GM12878 (cell line): ENCODE measurements around the gene SCEL.

Source experiments
- EGR1 ChIP-seq, 2 experiments: IDR thresholded peaks; 1 replicate in 1 of 2; 2 replicates in 1 of 2; pipeline ENCODE4 v1.6.1; 2011 to 2012; ENCODE audit warnings: low read depth in 2 of 2, low read length in 2 of 2, borderline replicate concordance in 1 of 2, mild to moderate bottlenecking in 1 of 2, moderate library complexity in 1 of 2
- ETV6 ChIP-seq, 2 experiments: fragments of 450-650 bp in 1 of 2; IDR thresholded peaks in 1 of 2; conservative IDR thresholded peaks in 1 of 2; 2 replicates each; pipeline ENCODE4 v1.6.1; 2014; ENCODE audit warnings: antibody characterized with exemption in 1 of 2, borderline replicate concordance in 1 of 2, low read depth in 1 of 2, mild to moderate bottlenecking in 1 of 2, moderate library complexity in 1 of 2
- MTA3 ChIP-seq: IDR thresholded peaks from 2 replicates; pipeline ENCODE4 v1.6.1; 2012; ENCODE audit warnings: low read length, inconsistent platforms, borderline replicate concordance
- POLR2A ChIP-seq: IDR thresholded peaks from 2 replicates; pipeline ENCODE4 v1.6.1; 2011; ENCODE audit warnings: low read depth, mild to moderate bottlenecking, low read length
- SIN3A ChIP-seq: IDR thresholded peaks from 2 replicates; pipeline ENCODE4 v1.6.1; 2012; ENCODE audit warnings: low read depth, low read length, improper control_type of control experiment
- ZNF24 ChIP-seq: fragments of 450-650 bp; IDR thresholded peaks from 2 replicates; pipeline ENCODE4 v1.6.1; 2017; ENCODE audit warnings: antibody characterized with exemption, mild to moderate bottlenecking
- TF ChIP-seq, protein P1 (sequence below): fragments of 450-650 bp; IDR thresholded peaks from 2 replicates; pipeline ENCODE4 v1.6.1; 2017; ENCODE audit warnings: mild to moderate bottlenecking
- TF ChIP-seq, protein P2 (sequence below), 3 experiments: IDR thresholded peaks in 2 of 3; conservative IDR thresholded peaks in 1 of 3; 2 replicates each; pipeline ENCODE4 v1.5.1; 2011; ENCODE audit warnings: low read depth in 3 of 3, low read length in 3 of 3, mild to moderate bottlenecking in 3 of 3, control low read depth in 2 of 3, moderate library complexity in 2 of 3, inconsistent platforms in 1 of 3, mixed read lengths in 1 of 3; ENCODE audit not compliant: control insufficient read depth in 2 of 3, insufficient read depth in 1 of 3; ENCODE audit errors: extremely low read depth in 1 of 3
- TF ChIP-seq, protein P3 (sequence below): IDR thresholded peaks from 2 replicates; pipeline ENCODE4 v1.6.1; 2012; ENCODE audit warnings: mild to moderate bottlenecking, low read depth, low read length
- TF ChIP-seq, protein P4 (sequence below): IDR thresholded peaks from 2 replicates; pipeline ENCODE4 v1.6.1; 2011; ENCODE audit warnings: low read depth, low read length, improper control_type of control experiment, borderline replicate concordance
- TF ChIP-seq, protein P5 (sequence below): IDR thresholded peaks from 2 replicates; pipeline ENCODE4 v1.6.1; 2011; ENCODE audit warnings: low read depth, mild to moderate bottlenecking, low read length, moderate library complexity, borderline replicate concordance; ENCODE audit errors: extremely low read depth

DNA sequence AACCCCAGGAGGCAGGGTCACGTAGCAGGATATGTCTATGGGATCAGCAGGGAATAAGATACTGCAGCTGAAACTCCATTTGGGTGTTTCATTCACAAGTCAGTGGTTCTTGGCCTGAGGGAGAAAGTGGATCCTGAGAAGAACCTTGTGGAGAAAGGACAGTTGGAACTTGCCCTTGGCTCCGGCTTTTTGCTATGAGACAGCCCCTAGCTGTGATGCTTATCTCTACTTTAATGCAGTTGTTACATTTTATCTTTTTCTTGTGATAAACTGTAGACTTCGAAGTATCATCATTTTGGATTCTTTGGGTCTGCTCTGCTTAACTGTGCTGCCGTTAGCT lies 6.0 kb upstream of the SCEL start:
- no peak for TF ChIP-seq ETV6 (conservative IDR thresholded peaks at IDR 0.05 in 1 of 2, IDR thresholded peaks at IDR 0.05 in 1 of 2; ENCODE audit: borderline replicate concordance in 1 of 2, low read depth in 1 of 2)
- no peak for TF ChIP-seq EGR1 (IDR thresholded peaks at IDR 0.05; ENCODE audit: borderline replicate concordance in 1 of 2, low read depth in 2 of 2, low read length in 2 of 2)
- TF ChIP-seq, protein P1, sequence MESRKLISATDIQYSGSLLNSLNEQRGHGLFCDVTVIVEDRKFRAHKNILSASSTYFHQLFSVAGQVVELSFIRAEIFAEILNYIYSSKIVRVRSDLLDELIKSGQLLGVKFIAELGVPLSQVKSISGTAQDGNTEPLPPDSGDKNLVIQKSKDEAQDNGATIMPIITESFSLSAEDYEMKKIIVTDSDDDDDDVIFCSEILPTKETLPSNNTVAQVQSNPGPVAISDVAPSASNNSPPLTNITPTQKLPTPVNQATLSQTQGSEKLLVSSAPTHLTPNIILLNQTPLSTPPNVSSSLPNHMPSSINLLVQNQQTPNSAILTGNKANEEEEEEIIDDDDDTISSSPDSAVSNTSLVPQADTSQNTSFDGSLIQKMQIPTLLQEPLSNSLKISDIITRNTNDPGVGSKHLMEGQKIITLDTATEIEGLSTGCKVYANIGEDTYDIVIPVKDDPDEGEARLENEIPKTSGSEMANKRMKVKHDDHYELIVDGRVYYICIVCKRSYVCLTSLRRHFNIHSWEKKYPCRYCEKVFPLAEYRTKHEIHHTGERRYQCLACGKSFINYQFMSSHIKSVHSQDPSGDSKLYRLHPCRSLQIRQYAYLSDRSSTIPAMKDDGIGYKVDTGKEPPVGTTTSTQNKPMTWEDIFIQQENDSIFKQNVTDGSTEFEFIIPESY = no peak
- no peak for TF ChIP-seq MTA3
- TF ChIP-seq, protein P2, sequence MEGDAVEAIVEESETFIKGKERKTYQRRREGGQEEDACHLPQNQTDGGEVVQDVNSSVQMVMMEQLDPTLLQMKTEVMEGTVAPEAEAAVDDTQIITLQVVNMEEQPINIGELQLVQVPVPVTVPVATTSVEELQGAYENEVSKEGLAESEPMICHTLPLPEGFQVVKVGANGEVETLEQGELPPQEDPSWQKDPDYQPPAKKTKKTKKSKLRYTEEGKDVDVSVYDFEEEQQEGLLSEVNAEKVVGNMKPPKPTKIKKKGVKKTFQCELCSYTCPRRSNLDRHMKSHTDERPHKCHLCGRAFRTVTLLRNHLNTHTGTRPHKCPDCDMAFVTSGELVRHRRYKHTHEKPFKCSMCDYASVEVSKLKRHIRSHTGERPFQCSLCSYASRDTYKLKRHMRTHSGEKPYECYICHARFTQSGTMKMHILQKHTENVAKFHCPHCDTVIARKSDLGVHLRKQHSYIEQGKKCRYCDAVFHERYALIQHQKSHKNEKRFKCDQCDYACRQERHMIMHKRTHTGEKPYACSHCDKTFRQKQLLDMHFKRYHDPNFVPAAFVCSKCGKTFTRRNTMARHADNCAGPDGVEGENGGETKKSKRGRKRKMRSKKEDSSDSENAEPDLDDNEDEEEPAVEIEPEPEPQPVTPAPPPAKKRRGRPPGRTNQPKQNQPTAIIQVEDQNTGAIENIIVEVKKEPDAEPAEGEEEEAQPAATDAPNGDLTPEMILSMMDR (IDR thresholded peaks at IDR 0.05 in 2 of 3, conservative IDR thresholded peaks at IDR 0.05 in 1 of 3; ENCODE audit: control insufficient read depth in 2 of 3, extremely low read depth in 1 of 3, insufficient read depth in 1 of 3, low read depth in 3 of 3, low read length in 3 of 3) = no peak
- TF ChIP-seq, protein P3, sequence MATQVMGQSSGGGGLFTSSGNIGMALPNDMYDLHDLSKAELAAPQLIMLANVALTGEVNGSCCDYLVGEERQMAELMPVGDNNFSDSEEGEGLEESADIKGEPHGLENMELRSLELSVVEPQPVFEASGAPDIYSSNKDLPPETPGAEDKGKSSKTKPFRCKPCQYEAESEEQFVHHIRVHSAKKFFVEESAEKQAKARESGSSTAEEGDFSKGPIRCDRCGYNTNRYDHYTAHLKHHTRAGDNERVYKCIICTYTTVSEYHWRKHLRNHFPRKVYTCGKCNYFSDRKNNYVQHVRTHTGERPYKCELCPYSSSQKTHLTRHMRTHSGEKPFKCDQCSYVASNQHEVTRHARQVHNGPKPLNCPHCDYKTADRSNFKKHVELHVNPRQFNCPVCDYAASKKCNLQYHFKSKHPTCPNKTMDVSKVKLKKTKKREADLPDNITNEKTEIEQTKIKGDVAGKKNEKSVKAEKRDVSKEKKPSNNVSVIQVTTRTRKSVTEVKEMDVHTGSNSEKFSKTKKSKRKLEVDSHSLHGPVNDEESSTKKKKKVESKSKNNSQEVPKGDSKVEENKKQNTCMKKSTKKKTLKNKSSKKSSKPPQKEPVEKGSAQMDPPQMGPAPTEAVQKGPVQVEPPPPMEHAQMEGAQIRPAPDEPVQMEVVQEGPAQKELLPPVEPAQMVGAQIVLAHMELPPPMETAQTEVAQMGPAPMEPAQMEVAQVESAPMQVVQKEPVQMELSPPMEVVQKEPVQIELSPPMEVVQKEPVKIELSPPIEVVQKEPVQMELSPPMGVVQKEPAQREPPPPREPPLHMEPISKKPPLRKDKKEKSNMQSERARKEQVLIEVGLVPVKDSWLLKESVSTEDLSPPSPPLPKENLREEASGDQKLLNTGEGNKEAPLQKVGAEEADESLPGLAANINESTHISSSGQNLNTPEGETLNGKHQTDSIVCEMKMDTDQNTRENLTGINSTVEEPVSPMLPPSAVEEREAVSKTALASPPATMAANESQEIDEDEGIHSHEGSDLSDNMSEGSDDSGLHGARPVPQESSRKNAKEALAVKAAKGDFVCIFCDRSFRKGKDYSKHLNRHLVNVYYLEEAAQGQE = no peak
- TF ChIP-seq, protein P4, sequence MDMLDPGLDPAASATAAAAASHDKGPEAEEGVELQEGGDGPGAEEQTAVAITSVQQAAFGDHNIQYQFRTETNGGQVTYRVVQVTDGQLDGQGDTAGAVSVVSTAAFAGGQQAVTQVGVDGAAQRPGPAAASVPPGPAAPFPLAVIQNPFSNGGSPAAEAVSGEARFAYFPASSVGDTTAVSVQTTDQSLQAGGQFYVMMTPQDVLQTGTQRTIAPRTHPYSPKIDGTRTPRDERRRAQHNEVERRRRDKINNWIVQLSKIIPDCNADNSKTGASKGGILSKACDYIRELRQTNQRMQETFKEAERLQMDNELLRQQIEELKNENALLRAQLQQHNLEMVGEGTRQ = no peak
- TF ChIP-seq ZNF24 = no peak
- TF ChIP-seq, protein P5, sequence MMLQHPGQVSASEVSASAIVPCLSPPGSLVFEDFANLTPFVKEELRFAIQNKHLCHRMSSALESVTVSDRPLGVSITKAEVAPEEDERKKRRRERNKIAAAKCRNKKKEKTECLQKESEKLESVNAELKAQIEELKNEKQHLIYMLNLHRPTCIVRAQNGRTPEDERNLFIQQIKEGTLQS = no peak
- TF ChIP-seq POLR2A = no peak
- TF ChIP-seq SIN3A = no peak
